Activated CD8-positive, alpha-beta memory T cell treated with anti-CD3 and anti-CD28 coated beads, Interleukin-2, amount 50 U/mL, for 1 hour (primary cell): ENCODE results near the gene GALNTL6.
"Not testable (repeated sequence)": the region's sequence is repeated elsewhere in the genome, so short reads cannot be mapped to it uniquely, and the experiment has no call there.

Experiments used
- DNase-seq: peaks from one replicate; pipeline ENCODE4 v3.0.0-alpha.2; 2020; ENCODE audit errors: extremely low read depth

GALNTL6 gene

DNA sequence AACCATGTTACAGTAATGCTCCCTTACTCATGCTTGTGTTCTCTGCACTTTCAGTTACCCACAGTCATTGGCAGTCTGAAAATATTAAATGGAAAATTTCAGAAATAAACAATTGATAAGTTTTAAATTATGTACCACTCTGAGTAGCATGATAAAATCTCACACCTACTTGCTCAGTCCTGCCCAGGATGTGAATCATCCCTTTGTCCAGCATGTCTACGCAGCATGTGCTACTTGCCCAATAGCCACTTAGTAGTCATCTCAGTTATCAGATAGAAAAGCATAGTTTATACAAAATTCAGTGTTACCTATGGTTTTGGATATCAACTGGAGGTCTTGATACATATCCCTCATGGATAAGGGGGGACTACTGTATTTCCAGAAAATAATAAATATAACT lies 577.1 kb downstream of the GALNTL6 start:
- no peak for DNase-seq

GRCh38 chr4:172392741-172393140 lies 579.5 kb downstream of the GALNTL6 start:
- DNase-seq, result no peak

- no peak for DNase-seq
Measured at GRCh38 chr4:172393220-172393619, 580.0 kb downstream of the GALNTL6 start.

DNA sequence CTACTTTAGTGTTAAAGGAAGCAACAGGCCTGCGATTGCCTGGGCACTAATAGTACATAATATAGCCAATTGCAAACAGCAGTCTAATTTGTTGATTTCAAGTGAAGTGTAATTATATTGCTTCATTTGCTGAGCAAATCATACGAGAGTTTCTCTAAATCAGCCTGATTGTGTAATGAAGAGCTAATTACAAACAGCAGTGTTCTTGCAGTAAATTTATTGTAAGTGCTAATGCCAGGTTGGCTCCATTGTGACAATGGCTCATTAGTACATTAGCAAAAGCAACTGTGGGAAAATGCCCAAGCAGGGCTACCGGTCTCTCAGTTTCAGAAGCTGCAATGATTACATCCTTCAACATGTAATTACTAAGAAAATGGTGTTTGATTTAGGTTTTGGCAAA lies 591.5 kb downstream of the GALNTL6 start:
- DNase-seq, result no peak

DNA sequence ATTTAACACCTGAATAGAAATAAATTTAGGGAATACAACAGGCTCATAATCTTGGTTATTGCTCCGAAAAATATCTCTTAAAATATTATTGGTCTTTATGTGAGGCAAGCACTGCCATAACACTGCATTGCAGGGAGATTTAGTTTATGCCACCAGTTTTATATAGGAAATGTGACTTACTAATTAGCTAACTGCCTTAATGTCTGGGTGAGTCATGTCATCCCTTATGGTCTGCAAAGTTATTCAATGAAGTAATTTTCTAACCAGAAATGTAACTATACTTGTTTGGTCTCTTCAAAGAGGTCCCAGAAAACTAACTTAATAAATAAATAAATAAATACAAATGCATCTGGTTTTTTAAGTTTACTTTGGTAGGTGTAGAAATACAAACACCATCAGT lies 597.2 kb downstream of the GALNTL6 start:
- no peak for DNase-seq

DNA sequence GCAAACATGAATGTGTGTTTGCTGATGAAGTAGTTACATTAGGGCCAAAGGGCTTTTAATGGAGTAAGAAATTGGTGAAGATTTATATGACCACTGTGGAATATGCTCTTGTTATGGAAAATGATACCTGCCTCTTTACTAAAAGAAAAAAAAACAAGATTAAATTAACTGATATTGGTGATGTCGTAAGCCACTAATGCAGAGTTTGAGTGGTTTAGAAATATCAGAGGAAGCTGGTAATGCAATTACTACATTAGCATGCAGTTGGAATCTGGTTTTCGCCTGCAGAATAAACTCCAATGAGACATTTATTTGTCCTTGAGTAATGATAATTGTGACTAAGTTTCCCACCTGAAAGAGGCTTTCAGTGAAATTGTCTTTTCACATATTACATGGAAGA lies 597.9 kb downstream of the GALNTL6 start:
- no peak for DNase-seq

DNA sequence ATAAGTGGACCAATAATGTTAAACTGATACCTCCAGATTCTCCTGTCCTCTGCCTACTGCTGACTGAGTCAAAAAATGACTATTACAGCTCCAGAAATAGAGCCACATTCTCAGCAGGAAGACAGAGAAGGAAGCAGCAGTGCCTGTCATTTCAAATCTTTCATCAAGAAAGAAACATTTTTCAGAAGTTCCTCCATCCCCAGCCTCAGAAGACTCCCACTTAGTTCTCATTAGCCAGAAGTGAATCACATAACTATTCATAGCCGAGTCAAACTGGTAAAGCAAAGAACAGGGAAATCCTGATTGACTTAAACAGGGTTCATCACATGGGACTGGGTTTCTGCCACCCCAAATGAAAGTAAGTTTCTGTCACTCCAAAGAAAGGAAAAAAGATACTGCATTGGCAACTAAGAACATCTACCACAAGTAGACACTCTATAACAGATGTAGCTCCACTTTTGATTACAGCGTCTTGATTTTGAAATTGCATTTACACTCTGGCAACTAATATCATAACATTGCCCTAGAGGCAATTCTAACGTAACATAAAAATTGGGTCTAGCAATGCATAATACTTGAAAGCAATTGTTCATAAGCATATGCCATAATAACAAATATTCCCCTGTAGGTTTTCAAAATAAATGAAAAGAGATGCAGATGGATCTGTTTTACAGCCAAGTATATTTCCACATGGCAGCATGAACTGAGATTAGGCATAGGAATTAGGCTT lies 599.8 kb downstream of the GALNTL6 start:
- no peak for DNase-seq

GRCh38 chr4:172428979-172429378 lies 615.8 kb downstream of the GALNTL6 start:
- DNase-seq, result not testable (repeated sequence)

GRCh38 chr4:172480471-172480870 lies 667.3 kb downstream of the GALNTL6 start:
- DNase-seq, result no peak

DNA sequence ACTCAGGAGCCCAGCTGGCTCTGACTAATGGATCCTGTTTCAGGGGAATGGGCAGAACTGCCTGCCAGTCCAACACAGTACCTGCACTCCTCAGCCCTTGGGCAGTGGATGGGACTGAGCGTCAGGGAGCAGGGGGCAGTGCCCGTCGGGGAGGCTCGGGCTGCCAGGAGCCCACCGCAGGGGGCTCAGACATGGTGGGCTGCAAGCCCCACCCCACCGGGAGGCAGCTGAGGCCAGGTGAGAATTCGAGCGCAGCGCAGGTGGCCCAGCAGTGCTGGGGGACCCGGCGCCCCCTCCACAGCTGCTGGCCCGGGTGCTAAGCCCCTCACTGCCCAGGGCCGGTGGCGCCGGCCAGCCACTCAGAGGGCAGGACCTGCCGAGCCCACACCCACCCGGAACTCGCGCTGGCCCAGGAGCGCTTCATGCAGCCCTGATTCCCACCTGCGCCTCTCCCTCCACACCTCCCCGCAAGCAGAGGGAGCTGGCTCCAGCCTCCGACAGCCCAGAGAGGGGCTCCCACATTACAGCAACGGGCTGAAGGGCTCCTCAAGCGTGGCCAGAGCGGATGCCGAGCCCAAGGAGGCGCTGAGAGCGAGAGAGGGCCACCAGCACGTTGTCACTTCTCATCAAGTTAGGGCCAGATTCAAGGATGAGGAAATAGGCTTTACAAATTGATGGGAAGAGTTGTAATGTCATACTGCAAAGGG lies 668.8 kb downstream of the GALNTL6 start:
- DNase-seq, result no peak

DNA sequence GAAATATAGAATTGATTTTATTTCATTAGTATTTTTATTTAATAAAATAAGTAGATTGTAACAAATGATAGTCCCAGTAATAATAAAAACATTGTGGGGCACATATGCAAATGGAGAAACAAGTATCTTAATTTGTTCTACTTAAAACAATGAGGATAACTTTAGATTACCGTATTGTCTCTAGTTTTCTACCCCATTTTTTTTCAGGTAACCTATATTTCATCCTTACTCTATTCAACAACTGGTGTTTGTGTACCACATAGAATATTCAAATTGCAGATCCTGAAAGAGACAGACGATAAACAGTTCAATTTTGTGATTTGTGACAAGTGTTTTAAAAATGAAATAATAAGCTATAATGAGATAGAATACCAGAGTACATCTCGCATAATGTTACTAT lies 671.8 kb downstream of the GALNTL6 start:
- DNase-seq, result no peak

GRCh38 chr4:172486531-172486930 lies 673.3 kb downstream of the GALNTL6 start:
- no peak for DNase-seq

GRCh38 chr4:172489861-172490260 lies 676.7 kb downstream of the GALNTL6 start:
- no peak for DNase-seq

DNA sequence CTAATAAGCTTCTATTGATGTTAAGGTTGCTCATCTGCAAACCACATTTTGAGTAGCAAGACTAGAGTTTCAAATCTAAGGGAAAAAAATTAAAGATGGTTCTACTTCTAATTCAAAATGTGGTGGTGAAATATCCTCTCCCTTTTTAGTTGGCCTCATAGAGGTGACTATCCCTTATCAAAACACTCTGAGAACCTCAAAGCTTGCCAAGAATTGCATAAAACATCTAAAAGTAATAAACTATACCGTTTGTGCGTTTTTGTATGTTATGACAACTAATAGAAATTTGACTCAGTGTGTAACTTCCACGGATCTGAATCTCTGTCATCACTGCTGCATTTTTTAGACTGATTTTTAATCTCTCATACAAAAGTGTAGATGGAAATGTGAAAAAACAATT lies 682.6 kb downstream of the GALNTL6 start:
- no peak for DNase-seq

DNA sequence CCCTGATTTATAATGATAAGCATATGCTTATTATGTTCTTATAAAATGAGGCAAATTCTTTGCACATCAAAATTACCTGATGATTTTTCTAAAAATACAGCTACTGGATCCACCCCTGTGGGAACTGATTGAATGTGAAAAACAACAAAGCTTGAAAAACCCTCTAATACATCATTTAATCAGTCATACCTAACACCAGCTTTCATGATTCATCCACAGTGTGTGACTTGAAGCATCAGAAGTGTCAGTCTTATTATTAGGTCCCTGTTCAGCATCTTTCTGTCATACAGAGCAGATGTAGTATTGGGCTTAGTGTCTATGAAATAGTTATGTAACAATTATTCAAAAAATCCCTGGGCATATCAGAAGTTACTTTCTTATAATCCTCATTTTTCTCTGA lies 684.1 kb downstream of the GALNTL6 start:
- DNase-seq, result no peak

DNA sequence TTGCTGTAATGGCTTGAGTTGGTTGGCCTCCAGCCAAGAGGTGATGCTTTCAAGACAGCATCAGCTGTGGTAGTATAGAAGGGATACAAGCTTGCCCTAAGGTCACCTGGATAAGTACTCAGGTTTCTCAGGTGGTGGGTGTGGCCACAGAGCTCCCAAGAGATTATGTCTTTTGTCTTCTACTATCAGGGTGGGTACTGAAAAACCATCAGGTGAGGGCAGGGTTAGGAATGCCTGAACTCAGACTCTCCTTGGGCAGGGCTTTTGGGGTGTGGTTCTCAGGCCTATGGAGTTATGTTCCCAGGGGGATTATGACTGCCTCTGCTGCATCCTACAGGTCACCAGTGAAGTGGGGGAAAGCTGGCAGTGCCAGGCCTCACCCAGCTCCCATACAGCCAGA lies 700.8 kb downstream of the GALNTL6 start:
- no peak for DNase-seq

- no peak for DNase-seq
Measured at GRCh38 chr4:172514801-172515200, 701.6 kb downstream of the GALNTL6 start.

- no peak for DNase-seq
Measured at GRCh38 chr4:172515266-172515879, 702.2 kb downstream of the GALNTL6 start.

DNA sequence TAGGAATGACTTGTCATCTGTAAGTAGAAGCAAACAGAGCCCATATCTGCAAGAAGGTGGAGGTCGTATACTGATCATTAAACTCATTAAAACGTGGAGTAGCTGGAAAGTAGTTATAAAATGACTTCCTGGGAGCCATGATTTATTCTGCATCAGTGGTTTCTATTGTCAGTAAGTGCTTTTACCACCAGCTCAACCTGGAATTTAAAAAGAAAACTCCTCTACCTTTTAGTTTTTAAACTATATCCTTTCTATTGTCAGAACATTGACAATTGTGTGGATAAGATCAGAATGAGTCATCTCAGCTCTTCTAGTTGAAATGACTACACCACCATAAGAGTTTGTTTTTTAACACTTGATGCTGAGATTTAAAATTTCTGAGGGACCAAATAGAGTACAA lies 704.2 kb downstream of the GALNTL6 start:
- DNase-seq, result no peak

DNA sequence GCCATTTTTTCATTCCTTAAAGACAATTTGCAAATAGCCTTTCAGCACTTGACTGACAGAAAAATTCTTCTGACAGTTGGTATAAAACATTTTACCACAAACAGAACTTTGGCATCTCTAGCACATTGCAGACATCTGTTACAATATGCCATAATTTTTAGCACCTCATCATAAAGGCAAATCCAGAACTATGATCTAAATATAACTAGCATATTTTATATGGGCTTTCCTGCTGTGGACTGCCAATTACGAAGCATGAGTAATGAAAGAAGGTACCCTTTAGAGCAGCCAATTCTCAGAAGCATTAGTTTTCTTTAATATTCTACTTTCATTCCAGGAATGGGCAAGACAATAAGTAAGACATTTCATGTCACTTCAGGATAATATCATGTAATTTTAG lies 708.0 kb downstream of the GALNTL6 start:
- no peak for DNase-seq

DNA sequence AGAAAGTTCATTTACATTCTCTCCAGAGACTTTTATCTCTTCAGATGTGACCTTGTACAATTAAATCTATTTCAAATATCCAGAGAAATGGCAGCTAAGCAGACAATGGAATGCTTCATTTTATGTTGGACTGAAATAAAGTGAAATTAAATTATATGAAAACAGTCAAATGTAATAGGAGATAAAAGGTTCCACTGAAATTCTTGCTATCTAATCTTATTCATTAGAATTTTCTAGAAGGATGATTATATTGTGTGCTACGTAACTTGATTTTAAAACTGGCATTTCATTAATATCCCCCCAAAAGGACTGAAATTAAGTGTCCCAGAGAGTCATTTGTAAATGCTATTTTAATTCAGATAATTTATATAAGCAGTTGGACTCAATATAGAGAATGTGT lies 708.5 kb downstream of the GALNTL6 start:
- no peak for DNase-seq

DNA sequence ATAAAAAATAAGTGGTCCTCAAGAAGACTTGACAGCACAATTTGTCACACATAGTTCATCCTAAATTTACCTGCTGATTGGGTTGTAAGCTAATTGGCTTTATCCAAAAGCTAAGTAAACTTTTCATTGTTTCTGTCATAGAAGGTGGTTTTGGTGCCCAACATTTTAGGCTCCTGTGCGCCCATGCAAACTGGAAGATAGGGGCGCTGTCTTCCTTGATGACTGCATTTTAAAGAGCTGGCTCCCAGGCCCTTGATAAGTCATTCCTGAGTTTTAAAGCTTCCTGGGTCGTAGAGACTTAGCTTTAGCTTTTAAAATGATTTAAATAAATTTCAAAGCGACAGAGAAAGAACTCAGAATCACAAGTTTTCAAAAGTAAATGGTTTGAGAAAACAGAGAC lies 730.0 kb downstream of the GALNTL6 start:
- DNase-seq, result no peak

DNA sequence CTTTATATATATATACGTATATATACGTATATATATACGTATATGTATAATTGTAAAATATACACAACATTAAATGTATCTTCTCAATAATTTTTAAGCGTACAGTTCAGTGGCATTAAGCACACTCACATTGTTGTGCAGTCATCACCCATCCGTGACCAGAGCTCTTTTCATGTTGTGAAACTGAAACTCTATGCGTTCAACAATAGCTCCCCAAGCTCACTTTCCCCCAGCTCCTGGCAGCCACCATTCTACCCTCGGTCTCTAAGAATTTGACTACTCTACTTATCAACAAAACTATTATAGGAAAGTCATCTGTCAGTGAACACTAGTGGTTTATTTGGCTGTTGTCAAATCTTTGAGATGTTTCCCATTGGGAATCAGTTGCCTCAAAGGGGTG lies 733.6 kb downstream of the GALNTL6 start:
- no peak for DNase-seq
